ENCODE measurements around the gene GLTPD2. TPM values are rescaled to one million over a fixed set of nuclear protein-coding genes. Genes with fewer than 3 reads are reported as not detected.
"Not testable (repeated sequence)": the region's sequence is repeated elsewhere in the genome, so short reads cannot be mapped to it uniquely, and the experiment has no call there.

Gene GLTPD2
- total RNA-seq, 3 donors from 2014 or later: not detected

DNA sequence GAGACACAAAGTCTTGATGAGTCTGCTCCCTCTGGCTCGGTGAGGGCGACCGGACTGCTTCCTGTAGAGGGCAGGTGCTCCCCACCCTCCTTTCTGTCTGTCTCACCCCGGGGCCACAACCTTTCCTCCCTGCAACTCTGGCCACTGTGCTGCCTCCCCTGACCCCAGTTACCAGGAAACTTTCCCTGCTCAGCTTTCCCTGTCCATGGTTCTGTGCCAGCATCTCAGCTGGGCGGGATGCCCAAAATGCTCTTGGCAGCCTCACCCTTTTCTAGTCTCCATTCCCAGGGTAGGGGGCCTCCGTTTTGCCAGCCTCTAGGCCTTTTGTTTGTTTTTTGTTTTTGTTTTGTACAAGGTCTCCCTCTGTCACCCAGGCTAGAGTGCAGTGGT, 19.6 kb downstream of the GLTPD2 start:
- no peak for ATAC-seq
- H3K36me3 Mint-ChIP-seq (ENCODE audit: insufficient read depth): peaks cover 3% of the 10 kb centered on the region
- no peaks in the 10 kb centered on the region for H3K9me3 Mint-ChIP-seq
- no peak for DNase-seq
- H3K4me1 Mint-ChIP-seq (ENCODE audit: low read depth): peaks cover 12% of the 10 kb centered on the region
- H3K4me3 Mint-ChIP-seq: peak overlapping the region; percentile 78
- no peaks in the 10 kb centered on the region for H3K27me3 Mint-ChIP-seq (ENCODE audit: low read depth)

DNA sequence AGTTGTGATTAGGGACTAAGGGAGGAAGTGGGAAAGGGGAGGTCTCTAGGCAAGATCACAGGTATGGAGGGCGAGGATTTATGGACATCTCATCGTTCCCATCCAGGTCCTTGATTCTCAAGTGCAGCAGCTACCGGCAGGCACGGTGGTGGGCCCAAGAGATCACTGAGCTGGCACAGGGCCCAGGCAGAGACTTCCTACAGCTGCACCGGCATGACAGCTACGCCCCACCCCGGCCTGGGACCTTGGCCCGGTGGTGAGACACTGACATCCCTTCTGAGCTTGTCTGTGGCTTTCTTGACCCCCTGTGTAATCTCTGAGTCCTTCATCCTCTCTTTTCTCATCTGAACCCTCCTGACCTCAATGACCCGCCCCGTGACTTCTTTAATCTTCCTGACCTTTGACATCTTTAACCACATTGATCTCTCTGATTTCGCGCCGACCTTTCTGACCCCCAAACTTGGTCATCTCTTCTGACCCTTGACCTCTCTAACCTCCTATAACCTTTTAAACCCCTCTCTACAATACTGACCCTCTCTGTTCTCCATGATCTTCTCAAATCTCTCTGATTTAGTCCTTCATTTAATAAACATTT, 22.0 kb downstream of the GLTPD2 start:
- H3K4me1 Mint-ChIP-seq (ENCODE audit: low read depth): peaks cover 12% of the 10 kb centered on the region
- no peak for DNase-seq
- no peak for ATAC-seq

DNA sequence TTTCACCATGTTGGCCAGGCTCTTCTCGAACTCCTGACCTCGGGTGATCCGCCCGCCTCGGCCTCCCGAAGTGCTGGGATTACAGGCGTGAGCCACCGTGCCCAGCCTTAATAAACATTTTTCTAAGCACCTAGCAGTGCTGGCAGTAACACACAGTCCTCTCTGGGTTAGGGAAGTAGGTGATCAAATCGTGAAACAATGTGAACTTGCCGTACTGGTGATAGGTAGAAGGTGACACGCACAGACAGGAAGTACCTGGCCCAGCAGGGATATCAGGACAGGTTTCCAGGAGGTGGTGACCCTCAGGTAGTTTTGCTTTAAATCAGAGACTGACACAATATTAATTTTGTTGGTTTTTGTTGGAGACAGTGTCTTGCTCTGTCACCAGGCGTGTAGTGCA, 22.7 kb downstream of the GLTPD2 start:
- Mint-ChIP-seq H3K27me3 (ENCODE audit: low read depth) (no peaks in the 10 kb centered on the region), H3K9me3 (no peaks in the 10 kb centered on the region), H3K4me3 (no peak overlapping the region), H3K4me1 (ENCODE audit: low read depth) (peaks cover 6% of the 10 kb centered on the region), H3K36me3 (ENCODE audit: insufficient read depth) (peaks cover 5% of the 10 kb centered on the region)
- ATAC-seq: no peak
- DNase-seq: no peak

More for the DNA sequence above, 22.0 kb downstream of the GLTPD2 start:
- H3K4me3 Mint-ChIP-seq: no peak overlapping the region
- no peaks in the 10 kb centered on the region for H3K9me3 Mint-ChIP-seq
- H3K27me3 Mint-ChIP-seq (ENCODE audit: low read depth): no peaks in the 10 kb centered on the region
- peaks cover 3% of the 10 kb centered on the region for H3K36me3 Mint-ChIP-seq (ENCODE audit: insufficient read depth)

- Mint-ChIP-seq H3K9me3 (no peaks in the 10 kb centered on the region), H3K27me3 (ENCODE audit: low read depth) (no peaks in the 10 kb centered on the region), H3K36me3 (ENCODE audit: insufficient read depth) (peaks cover 5% of the 10 kb centered on the region), H3K4me1 (ENCODE audit: low read depth) (peaks cover 4% of the 10 kb centered on the region), H3K4me3 (no peak overlapping the region)
- ATAC-seq: no peak
- DNase-seq: no peak
Measured at GRCh38 chr17:4812690-4813089, 23.9 kb downstream of the GLTPD2 start.

- Mint-ChIP-seq H3K4me3 (no peak overlapping the region), H3K4me1 (ENCODE audit: low read depth) (no peaks in the 10 kb centered on the region), H3K9me3 (no peaks in the 10 kb centered on the region), H3K27me3 (ENCODE audit: low read depth) (no peaks in the 10 kb centered on the region), H3K36me3 (ENCODE audit: insufficient read depth) (peaks cover 9% of the 10 kb centered on the region)
- DNase-seq (no peak), ATAC-seq (no peak)
Measured at GRCh38 chr17:4815043-4815675, 26.4 kb downstream of the GLTPD2 start.

- H3K27me3 Mint-ChIP-seq (ENCODE audit: low read depth): no peaks in the 10 kb centered on the region
- no peaks in the 10 kb centered on the region for H3K4me1 Mint-ChIP-seq (ENCODE audit: low read depth)
- H3K9me3 Mint-ChIP-seq: no peaks in the 10 kb centered on the region
- ATAC-seq (no peak), DNase-seq (no peak)
- H3K36me3 Mint-ChIP-seq (ENCODE audit: insufficient read depth): peaks cover 6% of the 10 kb centered on the region
- H3K4me3 Mint-ChIP-seq: no peak overlapping the region
Measured at GRCh38 chr17:4816826-4817225, 28.1 kb downstream of the GLTPD2 start.

DNA sequence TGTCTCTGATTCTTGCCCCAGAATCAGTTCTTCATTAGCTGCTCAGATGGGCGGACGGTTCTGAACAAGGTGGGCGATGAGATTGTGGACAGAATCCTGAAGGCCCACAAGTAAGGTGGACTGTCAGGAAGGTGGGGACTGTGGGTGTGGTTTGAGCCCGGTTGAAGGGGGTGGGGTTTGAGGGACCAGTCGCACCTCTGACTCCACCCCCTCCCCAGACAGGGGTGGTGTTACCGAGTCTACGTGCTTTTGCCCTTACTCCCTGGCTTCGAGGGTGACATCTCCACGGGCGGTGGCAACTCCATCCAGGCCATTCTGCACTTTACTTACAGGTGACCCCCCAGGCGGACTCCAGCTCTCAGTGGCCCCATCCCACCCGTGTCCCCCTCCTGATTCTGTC, 29.5 kb downstream of the GLTPD2 start:
- H3K27me3 Mint-ChIP-seq (ENCODE audit: low read depth): no peaks in the 10 kb centered on the region
- no peak for DNase-seq
- no peaks in the 10 kb centered on the region for H3K4me1 Mint-ChIP-seq (ENCODE audit: low read depth)
- H3K9me3 Mint-ChIP-seq: no peaks in the 10 kb centered on the region
- no peak overlapping the region for H3K4me3 Mint-ChIP-seq
- no peak for ATAC-seq
- H3K36me3 Mint-ChIP-seq (ENCODE audit: insufficient read depth): peaks cover 6% of the 10 kb centered on the region

DNA sequence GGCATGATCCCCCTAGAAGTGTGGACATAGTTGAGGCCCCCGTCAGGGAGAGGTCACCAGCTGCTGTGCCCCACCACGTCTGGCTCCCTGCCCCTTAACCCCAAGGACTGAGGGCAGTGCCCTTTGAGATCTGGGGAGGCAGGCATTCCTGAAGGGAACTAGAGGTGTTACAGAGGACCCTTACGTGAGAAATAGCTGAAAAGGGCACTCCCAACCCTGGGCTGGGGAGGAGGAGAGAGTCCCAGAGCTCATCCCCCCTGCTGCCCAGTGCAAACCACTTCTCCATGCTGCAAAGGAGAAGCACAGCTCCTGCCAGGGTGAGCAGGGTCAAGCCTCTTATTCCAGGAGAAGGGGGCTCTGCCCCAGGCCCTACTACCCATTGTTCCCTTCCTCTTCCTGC, 34.1 kb downstream of the GLTPD2 start:
- DNase-seq: no peak
- no peak overlapping the region for H3K4me3 Mint-ChIP-seq
- H3K4me1 Mint-ChIP-seq (ENCODE audit: low read depth): no peaks in the 10 kb centered on the region
- peaks cover 4% of the 10 kb centered on the region for H3K36me3 Mint-ChIP-seq (ENCODE audit: insufficient read depth)
- H3K9me3 Mint-ChIP-seq: no peaks in the 10 kb centered on the region
- no peak for ATAC-seq
- H3K27me3 Mint-ChIP-seq (ENCODE audit: low read depth): no peaks in the 10 kb centered on the region

GRCh38 chr17:4823373-4824089, 34.8 kb downstream of the GLTPD2 start:
- Mint-ChIP-seq H3K4me1 (ENCODE audit: low read depth) (no peaks in the 10 kb centered on the region), H3K36me3 (ENCODE audit: insufficient read depth) (peaks cover 4% of the 10 kb centered on the region), H3K27me3 (ENCODE audit: low read depth) (no peaks in the 10 kb centered on the region), H3K9me3 (no peaks in the 10 kb centered on the region), H3K4me3 (no peak overlapping the region)
- DNase-seq (no peak), ATAC-seq (no peak)

- Mint-ChIP-seq H3K9me3 (no peaks in the 10 kb centered on the region), H3K4me1 (ENCODE audit: low read depth) (no peaks in the 10 kb centered on the region), H3K27me3 (ENCODE audit: low read depth) (no peaks in the 10 kb centered on the region), H3K36me3 (ENCODE audit: insufficient read depth) (no peaks in the 10 kb centered on the region), H3K4me3 (no peak overlapping the region)
- ATAC-seq (no peak), DNase-seq (no peak)
Measured at GRCh38 chr17:4827399-4827798, 38.6 kb downstream of the GLTPD2 start.

- not testable (repeated sequence) for H3K36me3 Mint-ChIP-seq (ENCODE audit: insufficient read depth); DNase-seq; H3K27me3 Mint-ChIP-seq (ENCODE audit: low read depth); H3K9me3 Mint-ChIP-seq
- Mint-ChIP-seq H3K4me1 (ENCODE audit: low read depth) (peaks cover 31% of the 10 kb centered on the region), H3K4me3 (peak overlapping the region; percentile 87)
- ATAC-seq: peak; percentile 15 to 21
Measured at GRCh38 chr17:4832829-4833177, 44.0 kb downstream of the GLTPD2 start.

DNA sequence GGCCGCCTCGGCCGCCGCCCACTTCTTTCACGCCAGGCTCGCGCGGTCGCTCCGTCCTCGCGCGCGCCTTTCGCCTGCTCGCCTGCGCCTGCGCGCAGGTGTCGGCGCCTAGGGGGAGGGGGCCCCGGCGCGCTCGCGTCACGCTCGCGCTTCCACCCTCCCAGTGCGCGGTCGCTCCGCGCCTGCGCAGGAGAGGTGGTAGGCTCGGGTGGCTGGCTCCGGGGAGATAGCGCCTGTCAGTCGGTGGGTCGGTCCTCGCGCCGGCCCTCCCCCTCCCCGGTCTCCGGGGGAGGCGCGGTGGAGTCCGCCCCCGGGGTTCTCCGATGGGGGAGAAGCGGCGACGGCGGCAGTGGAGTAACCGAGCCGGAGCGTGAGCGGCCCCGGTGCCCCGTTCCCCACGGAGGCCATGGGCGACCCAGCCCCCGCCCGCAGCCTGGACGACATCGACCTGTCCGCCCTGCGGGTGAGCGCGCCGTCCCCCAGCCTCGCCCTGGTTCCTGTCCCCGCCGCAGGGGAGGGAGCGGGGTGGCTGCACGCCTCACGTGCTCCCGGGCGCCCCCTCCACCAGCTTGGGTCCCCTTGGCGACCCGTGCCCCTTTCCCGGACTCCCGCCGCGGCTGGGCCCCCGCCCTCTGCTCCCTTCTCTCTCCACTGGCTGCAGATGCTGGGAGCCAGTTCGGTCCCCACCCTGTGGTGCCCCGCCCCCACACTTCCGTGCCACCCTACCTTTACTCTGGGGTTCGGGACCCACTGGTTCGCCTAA, 44.6 kb downstream of the GLTPD2 start, which contains the start of gene MINK1:
Gene MINK1, plus strand, starts transcription at position 163 of the 763 bp plus-strand sequence. Its CDS starts 244 bp downstream, at position 407.
- Mint-ChIP-seq H3K27me3 (ENCODE audit: low read depth) (no peaks in the 10 kb centered on the region), H3K4me1 (ENCODE audit: low read depth) (peaks cover 34% of the 10 kb centered on the region), H3K4me3 (peak within 1 kb of the TSS; percentile 94), H3K36me3 (ENCODE audit: insufficient read depth) (peaks cover 3% of the 10 kb centered on the region), H3K9me3 (no peaks in the 10 kb centered on the region)
- peak; percentile 82 for DNase-seq
- ATAC-seq: peak; percentile 95 to 97

GRCh38 chr17:4833941-4834680, 45.3 kb downstream of the GLTPD2 start:
- ATAC-seq (no peak), DNase-seq (no peak)
- Mint-ChIP-seq H3K4me1 (ENCODE audit: low read depth) (peaks cover 35% of the 10 kb centered on the region), H3K9me3 (no peaks in the 10 kb centered on the region), H3K4me3 (peak overlapping the region; percentile 94), H3K36me3 (ENCODE audit: insufficient read depth) (peaks cover 4% of the 10 kb centered on the region), H3K27me3 (ENCODE audit: low read depth) (no peaks in the 10 kb centered on the region)

DNA sequence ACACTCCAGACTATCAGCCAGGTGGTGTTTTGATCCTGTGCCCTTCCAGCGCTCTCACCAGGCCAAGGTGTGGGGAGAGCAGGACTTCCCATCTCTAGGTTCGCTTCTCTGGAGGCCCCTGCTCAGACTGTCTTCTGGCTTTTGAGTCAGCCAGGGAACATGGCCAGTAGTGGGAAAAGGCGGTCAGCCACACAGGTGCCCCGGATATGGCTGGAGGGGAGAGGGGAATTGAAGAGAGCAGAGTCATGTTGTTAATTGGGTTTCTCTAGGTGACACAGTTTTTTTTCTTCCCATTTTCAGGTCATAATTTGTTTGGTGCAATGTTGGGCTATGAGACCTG, 45.9 kb downstream of the GLTPD2 start:
- H3K9me3 Mint-ChIP-seq: no peaks in the 10 kb centered on the region
- H3K4me1 Mint-ChIP-seq (ENCODE audit: low read depth): peaks cover 40% of the 10 kb centered on the region
- no peak for ATAC-seq
- peaks cover 7% of the 10 kb centered on the region for H3K36me3 Mint-ChIP-seq (ENCODE audit: insufficient read depth)
- no peaks in the 10 kb centered on the region for H3K27me3 Mint-ChIP-seq (ENCODE audit: low read depth)
- no peak for DNase-seq
- H3K4me3 Mint-ChIP-seq: peak overlapping the region; percentile 94

Measured in activated T-cell treated with anti-CD3 and anti-CD28 coated beads, Interleukin-2, amount 50 U/mL, for 4 hours (primary cell).